ENCODE data around the gene PABPN1L. TPM values are rescaled to one million over a fixed set of nuclear protein-coding genes. Genes with fewer than 3 reads are reported as not detected.
"Not testable (repeated sequence)": the region's sequence is repeated elsewhere in the genome, so short reads cannot be mapped to it uniquely, and the experiment has no call there.

PABPN1L gene
- total RNA-seq, 1 donor from 2014 or later, result not detected

- intact Hi-C loops (cut with micrococcal nuclease), result no loop called here
Observed at GRCh38 chr16:88831838-88832237, 34.6 kb downstream of the PABPN1L start.

DNA sequence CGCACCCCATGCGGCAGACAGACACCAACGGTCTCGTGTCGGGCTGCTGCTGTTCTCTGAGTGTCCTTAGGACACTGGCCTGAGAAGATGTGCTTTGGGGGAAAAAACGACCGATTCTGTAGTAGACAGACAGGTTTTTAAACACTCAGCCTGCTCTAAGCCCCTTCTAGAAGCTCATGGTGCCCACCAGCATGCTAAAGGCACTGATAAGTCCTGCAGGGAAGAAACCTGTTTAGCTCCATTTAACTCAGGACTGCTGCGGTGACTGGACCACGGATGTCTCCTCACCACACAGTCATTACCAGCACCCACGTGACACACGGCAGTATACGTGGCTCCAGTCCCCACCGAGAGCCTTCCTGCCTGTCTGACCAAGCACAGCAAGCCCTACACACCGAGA lies 35.7 kb downstream of the PABPN1L start:
- intact Hi-C loops (cut with micrococcal nuclease), result no loop called here

DNA sequence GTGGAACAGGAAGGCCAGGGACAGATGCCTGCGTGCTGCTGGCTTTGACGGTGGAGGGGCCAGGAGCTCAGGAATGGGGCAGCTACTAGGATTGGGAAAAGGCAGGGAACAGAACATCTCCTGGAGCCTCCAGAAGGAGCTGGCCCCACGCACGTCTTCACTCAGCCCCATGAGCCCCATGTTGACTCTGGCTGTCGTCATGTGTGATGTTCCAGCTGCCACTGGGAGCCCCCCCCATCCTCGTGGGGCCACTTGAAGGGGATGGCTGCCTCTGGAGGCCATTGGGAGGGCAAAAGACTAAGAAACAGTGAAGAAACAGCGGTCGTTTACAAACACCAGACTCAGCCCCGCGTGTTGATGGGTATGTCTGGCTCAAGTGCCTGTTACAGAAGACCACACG lies 36.2 kb downstream of the PABPN1L start:
- intact Hi-C loops (cut with micrococcal nuclease), result no loop called here

GRCh38 chr16:88828711-88829110 lies 37.7 kb downstream of the PABPN1L start:
- intact Hi-C loops (cut with micrococcal nuclease), result no loop called here

DNA sequence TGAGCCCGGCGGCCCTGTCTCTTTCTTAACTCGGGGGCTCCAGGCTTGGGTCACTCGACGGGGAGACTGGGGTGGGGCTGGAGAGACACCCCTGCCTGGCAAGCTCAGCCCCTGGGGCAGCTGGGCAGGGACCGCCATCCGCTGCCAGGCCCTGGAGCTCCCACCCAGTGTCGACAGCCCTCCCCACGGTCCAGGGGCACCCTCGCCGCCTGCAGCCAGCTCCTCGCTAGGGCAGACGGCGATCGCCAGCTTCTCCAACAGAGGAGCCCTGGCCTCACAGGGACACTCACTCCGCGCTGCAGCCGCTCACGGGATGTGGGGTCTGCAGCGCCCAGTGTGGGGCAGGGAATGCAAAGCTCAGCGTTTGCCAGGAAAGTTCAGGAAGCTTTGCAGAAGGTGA lies 38.7 kb downstream of the PABPN1L start:
- intact Hi-C loops (cut with micrococcal nuclease), result no loop called here

DNA sequence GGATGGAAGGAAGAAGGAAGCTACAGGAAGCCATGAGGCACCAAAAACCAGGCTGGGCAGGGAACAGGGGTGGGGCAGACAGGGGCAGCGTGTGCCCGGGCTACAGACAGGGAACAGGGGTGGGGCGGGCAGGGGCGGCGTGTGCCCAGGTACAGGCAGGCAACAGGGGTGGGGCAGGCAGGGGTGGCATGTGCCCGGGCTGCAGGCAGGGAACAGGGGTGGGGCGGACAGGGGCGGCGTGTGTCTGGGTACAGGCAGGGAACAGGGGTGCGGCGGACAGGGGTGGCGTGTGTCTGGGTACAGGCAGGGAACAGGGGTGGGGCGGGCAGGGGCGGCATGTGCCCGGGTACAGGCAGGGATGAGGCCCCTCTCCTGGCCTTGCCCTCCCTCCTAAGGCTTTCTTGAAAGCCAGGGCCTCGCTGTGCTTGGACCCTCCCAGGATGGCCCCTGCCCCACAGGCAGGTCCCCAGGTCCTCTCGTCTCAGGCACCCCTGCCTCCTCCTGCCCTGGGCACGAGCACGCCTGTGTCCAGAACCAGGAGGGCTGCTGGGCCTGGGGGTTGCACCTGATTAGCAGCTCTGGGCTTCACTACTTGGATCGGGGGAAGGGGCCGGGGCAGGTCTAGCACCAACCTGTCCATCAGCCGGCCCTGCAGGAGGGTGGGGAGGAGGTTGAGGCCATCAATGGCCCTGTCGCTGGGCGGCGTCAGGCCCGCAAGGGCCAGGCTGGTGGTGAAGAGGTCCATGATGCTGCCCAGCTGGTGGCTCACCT lies 40.2 kb downstream of the PABPN1L start:
- intact Hi-C loops (cut with micrococcal nuclease), result no loop called here

DNA sequence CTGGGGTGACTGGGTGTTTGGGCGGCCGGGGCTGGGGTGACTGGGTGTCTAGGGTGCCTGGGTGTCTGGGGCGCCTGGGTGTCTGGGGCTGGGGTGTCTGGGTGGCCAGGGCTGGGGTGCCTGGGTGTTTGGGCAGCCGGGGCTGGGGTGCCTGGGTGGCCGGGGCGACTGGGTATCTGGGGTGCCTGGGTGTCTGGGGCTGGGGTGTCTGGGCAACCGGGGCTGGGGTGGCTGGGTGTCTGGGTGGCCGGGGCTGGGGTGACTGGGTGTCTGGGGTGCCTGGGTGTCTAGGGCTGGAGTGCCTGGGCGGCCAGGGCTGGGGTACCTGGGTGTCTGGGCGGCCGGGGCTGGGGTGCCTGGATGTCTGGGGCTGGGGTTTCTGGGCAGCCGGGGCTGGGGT lies 41.3 kb downstream of the PABPN1L start:
- intact Hi-C loops (cut with micrococcal nuclease), result no loop called here

DNA sequence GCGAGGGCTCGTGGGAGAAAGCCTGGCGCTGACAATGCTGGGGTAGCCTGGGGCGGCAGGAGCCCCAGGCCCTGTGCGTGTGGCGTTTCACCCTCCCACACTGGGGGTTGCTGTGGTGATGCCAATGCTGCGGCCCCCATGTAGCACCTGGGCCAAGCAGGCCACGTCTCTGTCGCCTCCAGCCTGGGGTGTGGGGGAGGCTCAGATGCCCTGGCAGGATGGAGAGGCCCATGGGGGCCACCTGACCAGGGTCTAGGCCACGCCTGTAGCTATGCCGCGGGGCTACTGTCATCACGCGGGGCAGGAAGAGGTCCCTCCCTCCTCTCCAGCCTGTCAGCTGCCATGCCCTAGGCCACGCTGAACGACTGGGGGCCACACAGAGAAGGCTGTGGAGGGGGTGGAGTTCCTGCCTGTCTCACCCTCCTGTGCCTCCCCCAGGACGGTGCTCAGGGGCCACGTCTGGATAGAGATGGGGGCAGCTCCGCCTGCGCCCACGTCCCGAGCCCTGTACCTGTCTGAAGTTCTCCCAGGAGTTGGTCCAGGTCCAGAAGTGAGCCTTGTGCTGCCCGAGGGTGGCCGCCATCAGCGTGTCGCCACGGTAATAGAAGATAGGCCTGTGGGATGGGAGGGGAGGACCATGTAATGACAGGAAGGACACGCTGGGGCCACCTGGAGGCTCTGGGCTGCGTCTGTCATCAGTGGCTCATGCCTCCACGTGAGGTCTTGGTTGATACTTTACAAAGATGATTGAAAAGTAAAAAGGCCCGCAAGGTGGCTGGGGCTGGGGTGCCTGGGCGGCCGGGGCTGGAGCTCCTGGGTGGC lies 42.0 kb downstream of the PABPN1L start:
- intact Hi-C loops (cut with micrococcal nuclease), result no loop called here

GRCh38 chr16:88823646-88824045 lies 42.8 kb downstream of the PABPN1L start:
- intact Hi-C loops (cut with micrococcal nuclease), result not testable (repeated sequence)

DNA sequence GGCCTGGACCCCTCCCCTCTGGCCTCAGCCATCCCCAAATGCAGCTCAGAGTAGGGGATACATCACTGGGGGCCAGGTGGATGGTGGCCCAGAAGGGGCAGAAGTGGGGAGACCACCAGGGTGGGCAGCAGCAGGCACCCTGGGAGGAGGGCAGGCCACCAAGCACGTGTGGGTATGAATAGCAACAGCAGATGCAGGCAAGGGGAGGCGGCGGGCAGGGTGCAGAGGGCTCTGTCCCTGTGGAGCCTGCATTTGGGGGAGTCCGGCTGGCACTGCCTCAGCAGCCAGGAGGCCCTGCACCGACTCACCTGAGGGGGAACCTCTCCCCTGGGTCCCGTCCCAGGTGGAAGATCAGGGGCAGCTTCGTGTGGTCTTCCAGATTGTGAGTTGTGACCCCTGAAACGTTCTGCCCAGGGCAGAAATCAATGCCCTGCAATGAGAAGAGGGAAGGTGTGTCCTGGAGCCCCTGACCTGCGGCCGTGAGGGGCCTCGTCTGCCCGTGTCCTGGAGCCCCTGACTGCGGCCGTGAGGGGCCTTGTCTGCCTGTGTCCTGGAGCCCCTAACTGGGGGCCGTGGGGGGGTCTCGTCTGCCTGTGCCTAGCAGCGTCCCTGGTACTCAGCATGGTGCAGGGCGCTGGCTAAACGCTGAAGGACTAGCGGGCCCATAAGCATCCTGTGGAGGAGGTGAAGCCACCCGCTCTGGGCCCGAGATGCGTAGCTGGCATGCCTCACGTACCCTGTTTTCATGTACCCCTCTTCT lies 44.0 kb downstream of the PABPN1L start:
- intact Hi-C loops (cut with micrococcal nuclease), result no loop called here

GRCh38 chr16:88821168-88821850 lies 45.2 kb downstream of the PABPN1L start:
- intact Hi-C loops (cut with micrococcal nuclease), result no loop called here

GRCh38 chr16:88820385-88821025 lies 46.0 kb downstream of the PABPN1L start:
- intact Hi-C loops (cut with micrococcal nuclease), result no loop called here

DNA sequence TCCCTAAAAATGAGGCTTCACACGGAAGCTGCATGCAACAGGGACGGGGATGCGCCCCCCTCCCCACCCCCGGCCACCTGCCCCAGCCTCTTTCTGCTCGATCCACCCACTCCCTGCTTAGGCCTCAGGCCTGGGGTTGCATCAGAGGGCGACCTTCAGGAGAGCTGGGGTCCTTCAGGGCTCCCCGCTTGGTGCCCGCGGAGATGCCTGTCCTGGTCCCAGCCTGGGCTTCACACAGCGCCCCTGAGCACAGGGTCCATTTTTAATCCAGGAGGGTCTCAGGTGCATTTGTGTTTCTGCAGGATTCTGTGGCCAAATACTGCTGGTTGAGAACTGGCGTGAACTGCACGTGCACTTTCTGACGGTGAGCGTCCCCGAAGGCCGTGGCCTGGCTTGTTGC lies 47.3 kb downstream of the PABPN1L start:
- intact Hi-C loops (cut with micrococcal nuclease), result no loop called here

DNA sequence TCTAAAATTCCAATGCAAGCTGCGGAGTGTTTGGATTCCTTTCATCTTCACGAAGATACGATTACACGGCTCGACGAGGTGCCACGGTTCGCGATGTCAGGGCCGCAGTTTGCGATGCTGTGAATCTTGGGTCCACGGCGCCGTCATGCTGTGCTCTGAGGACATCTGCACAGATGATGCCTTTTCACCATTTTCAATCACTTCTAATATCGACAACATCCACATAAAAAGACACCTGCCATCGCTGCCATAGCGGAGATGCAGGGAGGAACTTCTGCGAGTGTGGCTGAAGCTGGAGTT lies 47.9 kb downstream of the PABPN1L start:
- intact Hi-C loops (cut with micrococcal nuclease), result no loop called here

DNA sequence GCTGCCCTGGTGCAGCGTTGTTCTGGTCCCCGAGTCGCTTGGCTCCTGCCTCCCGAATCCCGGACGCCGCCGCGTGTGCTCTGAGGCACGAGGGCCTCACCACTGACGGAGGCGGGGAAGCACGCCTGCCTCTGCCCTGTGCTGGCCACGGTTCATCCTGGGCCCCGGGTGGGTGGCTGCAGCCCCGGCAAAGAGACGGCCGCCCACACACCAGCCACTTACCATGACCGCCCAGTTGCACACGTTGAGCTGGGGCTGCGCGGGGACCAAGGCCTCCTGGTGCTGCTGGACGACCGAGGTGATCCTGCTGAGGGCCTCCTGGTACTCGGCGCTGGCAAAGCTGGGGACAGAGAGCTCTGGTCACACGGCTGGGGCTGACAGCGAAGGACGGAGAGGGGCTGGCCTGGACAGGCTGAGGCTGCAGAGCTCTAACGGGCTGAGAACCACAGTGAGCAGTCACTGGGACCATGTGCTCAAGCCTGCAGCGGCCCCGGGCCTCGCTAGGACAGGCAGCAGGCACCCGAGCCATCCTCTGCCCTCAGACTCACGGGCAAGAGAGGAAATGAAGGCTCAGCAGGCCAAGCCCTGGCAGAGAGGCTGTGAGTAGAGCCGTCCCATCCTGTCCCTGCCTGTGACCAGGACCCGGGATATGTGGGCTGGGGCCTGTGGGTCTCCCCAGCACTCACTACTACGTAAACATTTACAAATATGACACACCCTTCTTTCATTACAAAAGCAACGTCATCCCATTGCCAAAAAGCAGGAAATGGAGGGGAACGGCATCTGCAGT lies 48.5 kb downstream of the PABPN1L start:
- intact Hi-C loops (cut with micrococcal nuclease), result no loop called here

DNA sequence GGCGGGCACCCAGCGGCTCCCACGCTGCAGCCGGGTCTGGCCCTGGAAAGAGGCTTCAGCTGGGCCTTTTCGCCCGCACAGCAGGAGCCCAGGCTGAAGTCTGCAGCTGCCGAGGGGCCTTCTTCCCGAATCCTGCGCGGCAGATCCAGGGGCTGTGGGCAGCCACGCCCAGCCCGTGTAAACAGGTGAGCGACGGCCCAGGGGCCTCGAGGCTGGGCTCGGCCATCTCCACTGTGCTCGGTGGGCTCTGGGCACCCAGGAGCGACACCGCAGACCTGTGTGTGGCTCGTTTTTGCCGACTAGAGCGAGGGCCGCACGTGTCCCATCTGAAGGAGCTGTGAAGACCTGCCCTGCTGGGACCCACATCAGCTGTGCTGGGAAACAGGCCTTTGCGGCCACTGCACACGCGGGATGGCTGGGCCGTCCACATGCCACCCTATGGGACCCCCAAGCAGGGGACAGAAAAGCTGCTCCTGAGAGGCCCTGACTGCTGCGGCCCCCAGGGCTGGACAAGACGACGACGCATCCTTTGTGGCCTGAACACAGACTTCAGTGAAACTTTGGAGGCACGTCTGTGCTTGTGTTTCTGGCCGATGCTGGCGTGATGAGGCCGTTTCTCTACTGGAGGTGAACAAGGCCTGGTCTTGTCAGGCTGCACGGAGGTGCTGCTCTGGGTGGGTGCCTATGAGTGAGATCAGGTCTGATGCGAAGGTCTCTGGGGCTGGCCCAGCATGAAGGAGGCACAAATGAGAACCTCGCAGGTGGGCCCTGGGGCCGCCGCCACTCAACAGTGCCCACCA lies 49.5 kb downstream of the PABPN1L start:
- intact Hi-C loops (cut with micrococcal nuclease), result loop anchor here (1.0 kb wide), 1 partner anchor 350 kb away; no protein-coding TSS in a partner anchor

DNA sequence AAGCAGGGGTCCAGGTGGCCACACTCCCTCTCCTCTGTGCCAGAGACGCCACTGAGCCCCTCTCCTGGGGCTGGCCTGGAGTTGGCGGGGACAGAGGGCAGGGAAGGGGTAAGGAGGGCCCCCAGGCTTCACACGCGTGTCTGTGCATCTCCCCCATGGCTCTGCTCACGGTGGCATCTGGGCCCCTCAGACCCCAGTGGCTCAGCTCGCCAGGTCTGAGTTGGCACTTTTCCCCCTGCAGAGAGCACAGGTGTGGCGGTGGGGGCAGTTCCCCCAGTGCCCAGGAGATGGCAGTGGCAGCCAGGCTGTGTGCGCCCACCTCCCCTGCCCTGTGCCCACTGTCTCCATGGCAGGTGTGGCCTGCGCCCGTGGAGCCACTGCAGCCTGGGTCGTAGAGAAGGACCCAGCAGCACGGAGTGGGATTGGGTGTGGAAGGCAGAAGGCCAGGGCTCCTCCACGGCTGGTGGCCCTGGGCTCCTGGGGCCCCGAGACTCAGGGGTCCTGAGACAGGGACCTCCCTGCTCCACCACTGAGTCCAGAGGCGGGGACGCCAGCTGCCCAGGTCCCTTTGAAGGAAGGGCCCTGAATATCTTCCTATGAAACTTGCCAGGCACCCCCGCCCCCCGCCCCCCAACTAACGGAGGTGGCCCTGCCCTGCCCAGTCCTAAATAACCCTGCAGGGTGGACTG lies 50.4 kb downstream of the PABPN1L start:
- intact Hi-C loops (cut with micrococcal nuclease), result loop anchor here (1.0 kb wide), 2 partner anchors 351 to 400 kb away; no protein-coding TSS in a partner anchor

DNA sequence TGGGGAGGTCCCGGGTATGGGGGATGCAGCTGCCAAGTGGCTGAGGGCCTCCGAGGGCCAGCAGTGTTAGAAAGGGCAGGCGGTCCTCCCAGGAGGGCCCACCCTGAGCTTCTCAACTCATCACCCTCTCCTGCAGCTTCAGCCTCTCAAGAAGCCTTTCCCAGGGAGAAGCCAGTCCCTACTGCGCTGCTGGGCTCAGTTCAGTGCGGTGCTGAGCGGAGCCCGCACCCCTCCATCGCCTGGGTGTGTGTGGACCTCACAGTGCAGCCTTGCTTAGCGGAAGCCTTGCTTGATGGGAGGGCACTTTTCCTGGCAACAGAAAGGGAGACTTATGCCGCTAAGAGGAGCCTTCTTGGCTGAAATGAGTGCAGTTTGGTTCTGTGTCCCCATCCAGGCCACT lies 51.2 kb downstream of the PABPN1L start:
- intact Hi-C loops (cut with micrococcal nuclease), result loop anchor here (1.0 kb wide), 1 partner anchor 401 kb away; no protein-coding TSS in a partner anchor

- intact Hi-C loops (cut with micrococcal nuclease), result no loop called here
Observed at GRCh38 chr16:88814144-88814502, 52.3 kb downstream of the PABPN1L start.

All from T-helper 2 cell treated with Interferon-gamma antibody and Interleukin-4, amounts not matched to agents 100 ng/mL and 5 ng/mL, for 36 hours (primary cell).